ENCODE results near the gene EID1. TPM values are rescaled to one million over a fixed set of nuclear protein-coding genes. Genes with fewer than 3 reads are reported as not detected.

EID1 gene
- total and polyA plus RNA-seq, 9 of the 15 experiments (the other 6 are each of a cell fraction or from before 2014, with no cell fraction given): 46.5 to 211 (median 143) TPM

GRCh38 chr15:48869966-48870365 is 8.0 kb upstream of the EID1 start:
- no peak overlapping the region for H3K4me3 ChIP-seq
- H3K36me3 ChIP-seq (ENCODE audit: control insufficient read depth, insufficient read depth, low read length): no peaks in the 10 kb centered on the region
- ChIA-PET POLR2A (interaction anchor here (0.6 to 3.7 kb wide), 2 partner anchors 11 to 527 kb away, joined by 3 to 9 read pairs; no protein-coding TSS in a partner anchor), CTCF (ENCODE audit: low intra/inter-chr PET ratio) (no interaction called here)
- ATAC-seq (no peak), DNase-seq (ENCODE audit: extremely low read depth in 1 of 4, low spot score in 3 of 4) (no peak), FAIRE-seq (no peak)
- H3K9me1 ChIP-seq (ENCODE audit: control insufficient read depth, insufficient read depth, low read length): no peaks in the 10 kb centered on the region
- TF ChIP-seq SETDB1 (IDR thresholded peaks at IDR 0.05; ENCODE audit: low read length): no peak
- no peak for TF ChIP-seq ZNF511 (CRISPR knock-in tag; IDR thresholded peaks at IDR 0.05)
- TF ChIP-seq TSHZ1 (CRISPR knock-in tag; IDR thresholded peaks at IDR 0.05): no peak
- no peak overlapping the region for H2AFZ ChIP-seq (ENCODE audit: low read depth, low read length)
- peaks cover 0 to 9% of the 10 kb centered on the region in 2 experiments; a peak in 2 of 5 replicates for H3K4me1 ChIP-seq (replicated peaks in 1 of 2; ENCODE audit: control insufficient read depth in 2 of 2, insufficient read depth in 2 of 2, low read length in 2 of 2)
- no peaks in the 10 kb centered on the region for H3K9me3 ChIP-seq (replicated peaks; ENCODE audit: control insufficient read depth, insufficient read depth, low read depth, low read length)
- in situ Hi-C loops (cut with MboI) (loop anchor here (5.0 to 10.0 kb wide), 2 partner anchors 92 to 355 kb away; partner anchors contain the start of gene SHC4), intact Hi-C loops (cut with micrococcal nuclease) (no loop called here)
- no peaks in the 10 kb centered on the region for H3K79me2 ChIP-seq (ENCODE audit: control insufficient read depth, insufficient read depth, low read length)
- no peaks in the 10 kb centered on the region for H3K27me3 ChIP-seq (ENCODE audit: control insufficient read depth in 2 of 2, insufficient read depth in 2 of 2, low read length in 2 of 2)
- WGBS (ENCODE audit: insufficient coverage, low coverage, missing lambda C conversion rate): 80% methylated on average over 1 of the region's 1 CpG
- no peak overlapping the region for H3K9ac ChIP-seq (ENCODE audit: insufficient read depth in 1 of 2, low read depth in 2 of 2, low read length in 2 of 2)
- H3K4me2 ChIP-seq (ENCODE audit: insufficient read depth, low read length): no peak overlapping the region
- no peaks in the 10 kb centered on the region for H4K20me1 ChIP-seq (replicated peaks; ENCODE audit: control insufficient read depth, insufficient read depth, low read length)
- BruUV-seq (replicated peaks): no TSS peak
- no peak overlapping the region for H3K27ac ChIP-seq (ENCODE audit: extremely low read depth, low read depth, low read length)
